Type B pancreatic cell (in vitro differentiated cells): Measurements from ENCODE around the gene ZNF57. TPM values are rescaled to one million over a fixed set of nuclear protein-coding genes. Genes with fewer than 3 reads are reported as not detected.

Experiments used
- DNase-seq: peaks from one replicate; pipeline ENCODE4 v3.0.0; 2021; ENCODE audit warnings: mixed read lengths; ENCODE audit not compliant: unreplicated experiment; ENCODE audit errors: extremely low spot score
- H3K27ac Mint-ChIP-seq: 2 replicates; pipeline ENCODE4 v1.8.0; 2021; ENCODE audit warnings: mild to moderate bottlenecking, mixed read lengths
- H3K27me3 Mint-ChIP-seq: 2 replicates; pipeline ENCODE4 v1.8.0; 2021; ENCODE audit warnings: mixed read lengths
- H3K36me3 Mint-ChIP-seq: 2 replicates; pipeline ENCODE4 v1.8.0; 2021; ENCODE audit warnings: mixed read lengths
- H3K4me1 Mint-ChIP-seq: one replicate; pipeline ENCODE4 v1.8.0; 2021; ENCODE audit warnings: mixed read lengths; ENCODE audit not compliant: unreplicated experiment
- H3K4me3 Mint-ChIP-seq: 2 replicates; pipeline ENCODE4 v1.8.0; 2021; ENCODE audit warnings: mild to moderate bottlenecking, mixed read lengths
- H3K9me3 Mint-ChIP-seq: 2 replicates; pipeline ENCODE4 v1.8.0; 2021; ENCODE audit warnings: mixed read lengths
- total RNA-seq: library from RNA; stranded (reverse); gene quantifications from 2 replicates; pipeline ENCODE4 v1.2.1, GENCODE V29; 2021; ENCODE audit warnings: low replicate concordance
- TF ChIP-seq, protein P1 (sequence below): fragments of 200-600 bp; sonication (generic); conservative IDR thresholded peaks from 2 replicates; pipeline ENCODE4 v1.5.0; 2021; ENCODE audit warnings: antibody characterized with exemption, mild to moderate bottlenecking

The ZNF57 gene
- total RNA-seq, 1 donor from 2014 or later, result 5.9 TPM

DNA sequence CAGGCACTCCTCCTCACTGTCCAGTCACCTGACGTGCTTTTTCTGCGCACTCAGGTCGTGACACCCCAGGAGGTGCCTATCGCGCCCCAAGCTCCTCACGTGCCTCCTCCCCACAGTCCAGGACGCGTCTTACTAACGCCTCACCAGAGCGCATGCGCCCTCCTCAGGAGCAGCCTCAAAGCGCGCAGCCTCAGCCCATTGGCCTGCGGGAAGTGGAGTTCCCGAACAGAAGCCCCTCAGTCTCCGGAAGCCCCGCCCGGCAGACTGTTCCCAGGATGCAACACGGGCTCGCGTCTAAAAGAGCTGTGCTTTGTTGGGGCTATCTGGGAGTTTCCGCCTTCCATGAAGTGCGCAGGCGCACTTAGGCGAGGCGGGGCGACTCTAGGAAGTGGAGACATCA lies 41.9 kb upstream of the ZNF57 start:
- DNase-seq, result no peak
- Mint-ChIP-seq H3K27ac (no peak overlapping the region), H3K27me3 (no peaks in the 10 kb centered on the region), H3K9me3 (peaks cover 7% of the 10 kb centered on the region), H3K4me1 (no peaks in the 10 kb centered on the region), H3K4me3 (no peak overlapping the region), H3K36me3 (peaks cover 17% of the 10 kb centered on the region)
- TF ChIP-seq, protein P1, sequence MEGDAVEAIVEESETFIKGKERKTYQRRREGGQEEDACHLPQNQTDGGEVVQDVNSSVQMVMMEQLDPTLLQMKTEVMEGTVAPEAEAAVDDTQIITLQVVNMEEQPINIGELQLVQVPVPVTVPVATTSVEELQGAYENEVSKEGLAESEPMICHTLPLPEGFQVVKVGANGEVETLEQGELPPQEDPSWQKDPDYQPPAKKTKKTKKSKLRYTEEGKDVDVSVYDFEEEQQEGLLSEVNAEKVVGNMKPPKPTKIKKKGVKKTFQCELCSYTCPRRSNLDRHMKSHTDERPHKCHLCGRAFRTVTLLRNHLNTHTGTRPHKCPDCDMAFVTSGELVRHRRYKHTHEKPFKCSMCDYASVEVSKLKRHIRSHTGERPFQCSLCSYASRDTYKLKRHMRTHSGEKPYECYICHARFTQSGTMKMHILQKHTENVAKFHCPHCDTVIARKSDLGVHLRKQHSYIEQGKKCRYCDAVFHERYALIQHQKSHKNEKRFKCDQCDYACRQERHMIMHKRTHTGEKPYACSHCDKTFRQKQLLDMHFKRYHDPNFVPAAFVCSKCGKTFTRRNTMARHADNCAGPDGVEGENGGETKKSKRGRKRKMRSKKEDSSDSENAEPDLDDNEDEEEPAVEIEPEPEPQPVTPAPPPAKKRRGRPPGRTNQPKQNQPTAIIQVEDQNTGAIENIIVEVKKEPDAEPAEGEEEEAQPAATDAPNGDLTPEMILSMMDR, result no peak

DNA sequence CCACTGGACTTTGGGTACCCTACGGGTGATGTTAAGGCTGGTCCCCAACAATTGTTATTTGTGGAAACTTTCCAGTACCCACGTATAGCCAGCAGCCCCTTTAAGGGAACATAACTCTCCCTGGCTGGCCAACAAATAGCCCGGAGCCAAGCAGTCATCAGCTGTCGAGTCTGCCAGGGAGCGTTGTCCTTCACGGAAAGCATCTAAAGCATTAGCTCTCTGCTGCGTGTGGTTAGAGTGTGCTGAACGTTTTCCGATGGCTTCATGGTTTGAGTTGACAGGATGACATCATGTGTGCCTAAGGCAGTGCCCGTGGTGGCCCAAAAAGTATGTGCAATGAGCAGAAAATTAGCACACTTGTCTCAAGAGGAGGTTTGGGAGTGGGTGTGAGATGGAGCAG lies 36.9 kb upstream of the ZNF57 start:
- Mint-ChIP-seq H3K4me3 (no peak overlapping the region), H3K9me3 (peaks cover 5% of the 10 kb centered on the region), H3K27me3 (no peaks in the 10 kb centered on the region), H3K27ac (no peak overlapping the region), H3K4me1 (peaks cover 5% of the 10 kb centered on the region), H3K36me3 (no peaks in the 10 kb centered on the region)
- TF ChIP-seq, protein P1, result no peak
- no peak for DNase-seq

DNA sequence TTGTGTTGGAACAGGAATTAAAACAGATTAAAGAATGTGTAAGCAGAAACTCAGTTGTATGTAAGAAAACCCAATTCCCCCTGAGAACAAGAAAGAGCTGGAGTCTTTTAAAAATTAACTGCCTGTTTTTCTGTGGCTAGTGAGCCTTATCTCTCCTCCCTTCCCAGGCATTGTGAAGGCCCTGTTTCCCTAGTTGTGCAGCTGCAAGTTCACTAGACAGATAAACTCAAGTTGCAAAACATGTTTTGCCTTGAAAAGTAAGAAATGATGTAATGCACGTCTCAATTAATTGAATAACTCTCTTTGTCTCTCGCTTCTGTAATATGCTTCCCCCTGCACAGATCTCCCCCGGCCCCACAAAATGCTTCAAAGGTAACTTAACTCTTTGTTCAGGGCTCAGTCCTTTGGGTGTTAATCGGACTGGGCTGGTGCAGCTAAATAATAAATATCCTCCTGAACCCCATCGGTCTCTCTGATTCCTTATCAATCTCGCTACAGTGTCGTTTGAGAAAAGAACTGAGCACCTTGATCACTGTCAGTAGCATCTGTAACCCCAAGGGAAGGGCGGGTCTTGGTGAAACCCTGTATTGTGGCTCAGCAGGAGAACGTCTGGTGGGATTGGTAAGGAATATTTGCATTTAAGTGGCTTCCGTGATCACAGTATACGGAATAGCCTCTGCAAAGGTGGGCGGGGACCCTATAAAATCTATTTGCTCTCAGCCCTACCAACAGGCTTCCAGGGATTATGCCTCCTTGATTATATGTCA lies 35.2 kb upstream of the ZNF57 start:
- DNase-seq, result no peak
- peaks cover 5% of the 10 kb centered on the region for H3K9me3 Mint-ChIP-seq
- TF ChIP-seq, protein P1, result no peak
- H3K4me1 Mint-ChIP-seq, result peaks cover 5% of the 10 kb centered on the region
- H3K36me3 Mint-ChIP-seq, result no peaks in the 10 kb centered on the region
- H3K4me3 Mint-ChIP-seq, result peak overlapping the region; percentile 8
- peak overlapping the region; percentile 7 for H3K27ac Mint-ChIP-seq
- H3K27me3 Mint-ChIP-seq, result no peaks in the 10 kb centered on the region

DNA sequence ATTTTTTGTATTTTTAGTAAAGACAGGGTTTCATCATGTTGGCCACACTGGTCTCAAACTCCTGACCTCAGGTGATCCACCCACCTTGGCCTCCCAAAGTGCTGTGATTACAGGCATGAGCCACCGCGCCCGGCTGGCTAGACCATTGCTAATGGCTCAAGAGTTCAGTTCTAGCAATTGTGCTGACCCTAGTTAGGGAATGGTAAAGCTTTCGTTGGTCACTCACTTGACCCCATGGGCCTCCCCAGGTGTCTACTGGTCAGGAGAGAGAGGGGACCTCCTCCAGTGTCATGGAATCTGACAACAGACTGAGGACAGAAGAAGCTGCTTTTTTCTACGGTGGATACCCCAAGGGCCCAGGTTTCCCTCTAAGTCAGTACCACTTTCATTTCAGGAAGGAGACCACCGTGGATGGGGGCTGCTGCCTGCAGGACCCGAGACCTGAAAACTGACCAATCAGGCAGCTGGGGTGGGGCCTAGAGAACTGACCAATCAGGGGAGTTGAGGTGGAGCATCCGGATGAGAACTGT lies 34.2 kb upstream of the ZNF57 start:
- Mint-ChIP-seq H3K9me3 (peaks cover 12% of the 10 kb centered on the region), H3K27ac (no peak overlapping the region)
- DNase-seq, result no peak

DNA sequence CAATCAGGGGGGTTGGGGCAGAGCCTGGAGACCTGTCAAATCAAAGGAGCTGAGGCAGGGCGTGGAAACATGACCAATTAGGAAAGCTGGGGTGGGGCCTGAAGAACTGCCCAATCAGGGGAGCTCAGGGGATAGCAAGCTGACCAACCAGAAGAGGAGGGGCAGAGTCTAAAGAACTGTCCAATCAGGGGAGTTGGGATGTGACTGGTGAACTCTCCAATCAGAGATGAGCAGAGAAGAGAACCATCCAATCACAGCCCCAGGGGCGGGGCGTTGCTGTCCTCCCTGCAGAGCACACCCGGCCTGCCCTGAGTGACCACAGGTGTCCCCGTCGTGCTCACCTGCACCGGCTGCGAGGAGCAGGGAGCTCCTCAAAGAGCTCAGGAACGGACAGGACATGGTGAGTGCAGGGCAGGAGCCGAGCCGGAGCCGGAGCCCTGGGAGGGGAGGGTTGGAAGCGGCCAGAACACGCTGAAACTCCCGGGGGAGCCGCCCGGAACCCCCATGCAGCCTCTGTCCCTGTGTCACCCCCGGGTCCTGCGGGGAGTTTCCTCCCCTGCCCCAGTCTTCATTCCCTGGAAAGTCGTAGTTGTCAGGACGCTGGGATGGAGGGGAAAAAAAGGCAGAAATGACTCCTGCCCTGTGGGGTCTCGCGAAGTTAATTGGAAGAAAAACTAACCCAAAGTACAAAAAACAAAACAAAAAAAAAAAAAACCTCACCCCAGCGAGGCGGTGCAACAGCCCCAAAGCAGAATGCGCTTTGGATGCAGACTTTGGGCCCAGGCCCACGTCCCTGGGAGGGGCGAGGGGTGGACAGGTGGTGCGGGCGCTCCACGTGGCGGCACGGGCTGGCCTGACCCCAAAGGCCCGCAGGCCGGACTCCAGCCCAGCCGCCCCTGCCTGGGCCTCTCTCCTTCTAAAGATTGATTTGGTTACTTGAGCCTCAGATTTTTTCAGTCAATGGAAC lies 33.4 kb upstream of the ZNF57 start, which contains the start of gene ZNF556:
Gene ZNF556, plus strand, starts transcription at position 311 of the 967 bp plus-strand sequence. Its CDS starts 87 bp downstream, at position 398.
- peaks cover 14% of the 10 kb centered on the region for H3K9me3 Mint-ChIP-seq
- no peaks in the 10 kb centered on the region for H3K27me3 Mint-ChIP-seq
- no peak within 1 kb of the TSS for H3K27ac Mint-ChIP-seq
- TF ChIP-seq, protein P1, result no peak
- no peak within 1 kb of the TSS for H3K4me3 Mint-ChIP-seq
- no peaks in the 10 kb centered on the region for H3K36me3 Mint-ChIP-seq
- DNase-seq, result no peak
- peaks cover 5% of the 10 kb centered on the region for H3K4me1 Mint-ChIP-seq

More for the DNA sequence above, 34.2 kb upstream of the ZNF57 start:
- Mint-ChIP-seq H3K4me3 (no peak overlapping the region), H3K4me1 (peaks cover 5% of the 10 kb centered on the region), H3K27me3 (no peaks in the 10 kb centered on the region), H3K36me3 (no peaks in the 10 kb centered on the region)
- TF ChIP-seq, protein P1, result no peak
